Keratinocyte (primary cell): ENCODE measurements around the gene FFAR2. TPM values are rescaled to one million over a fixed set of nuclear protein-coding genes. Genes with fewer than 3 reads are reported as not detected.

Experiments
- DNase-seq: peaks from one replicate; pipeline ENCODE4 v3.0.0-alpha.2; 2011; ENCODE audit warnings: low read depth, missing footprints, low spot score
- FAIRE-seq: peaks from 2 replicates; lab custom pipeline; 2011; peaks lifted over from hg19 to GRCh38; lab: Jason Lieb, UNC
- H2AFZ ChIP-seq: 2 replicates; pipeline ENCODE4 v1.6.0; 2012; ENCODE audit warnings: low read length, control low read depth, inconsistent platforms; ENCODE audit not compliant: control insufficient read depth
- H3K27ac ChIP-seq: 2 replicates; pipeline ENCODE4 v1.5.1; 2011; ENCODE audit warnings: low read length; ENCODE audit not compliant: control insufficient read depth, insufficient read depth
- H3K27me3 ChIP-seq: 3 replicates; pipeline ENCODE4 v1.6.0; 2011; ENCODE audit warnings: low read length; ENCODE audit not compliant: control insufficient read depth, insufficient read depth; ENCODE audit errors: extremely low read depth
- H3K36me3 ChIP-seq, 2 experiments: 2 replicates in 1 of 2; 3 replicates in 1 of 2; pipeline ENCODE4 v1.5.1; 2011; ENCODE audit warnings: low read length in 2 of 2, mild to moderate bottlenecking in 1 of 2; ENCODE audit not compliant: control insufficient read depth in 2 of 2, insufficient read depth in 2 of 2; ENCODE audit errors: extremely low read depth in 1 of 2
- H3K4me1 ChIP-seq: 3 replicates; pipeline ENCODE4 v1.5.1; 2011; ENCODE audit warnings: low read length; ENCODE audit not compliant: control insufficient read depth, insufficient read depth; ENCODE audit errors: extremely low read depth
- H3K4me2 ChIP-seq: 3 replicates; pipeline ENCODE4 v1.6.0; 2011; ENCODE audit warnings: low read depth, low read length; ENCODE audit not compliant: control insufficient read depth, insufficient read depth; ENCODE audit errors: extremely low read depth
- H3K4me3 ChIP-seq, 3 experiments: fragments of 200-600 bp in 1 of 3; sonication (generic) in 1 of 3; 2 replicates in 2 of 3; 3 replicates in 1 of 3; pipeline ENCODE4 v1.5.1; 2011 to 2016; ENCODE audit warnings: low read length in 3 of 3, mild to moderate bottlenecking in 3 of 3, control low read depth in 2 of 3, inconsistent platforms in 1 of 3, low read depth in 1 of 3, mixed read lengths in 1 of 3, mixed run types in 1 of 3, moderate library complexity in 1 of 3; ENCODE audit not compliant: control insufficient read depth in 2 of 3, insufficient read depth in 2 of 3; ENCODE audit errors: extremely low read depth in 1 of 3
- H3K79me2 ChIP-seq: 2 replicates; pipeline ENCODE4 v1.6.0; 2012; ENCODE audit warnings: low read length; ENCODE audit not compliant: control insufficient read depth, insufficient read depth
- H3K9ac ChIP-seq: 3 replicates; pipeline ENCODE4 v1.6.0; 2011; ENCODE audit warnings: low read length; ENCODE audit not compliant: control insufficient read depth, insufficient read depth; ENCODE audit errors: extremely low read depth
- H3K9me1 ChIP-seq: 3 replicates; pipeline ENCODE4 v1.6.0; 2011; ENCODE audit warnings: low read length; ENCODE audit not compliant: control insufficient read depth, insufficient read depth; ENCODE audit errors: extremely low read depth
- H3K9me3 ChIP-seq: 2 replicates; pipeline ENCODE4 v1.5.1; 2012; ENCODE audit warnings: low read depth, low read length; ENCODE audit not compliant: control insufficient read depth
- H4K20me1 ChIP-seq: 3 replicates; pipeline ENCODE4 v1.6.0; 2011; ENCODE audit warnings: low read length; ENCODE audit not compliant: control insufficient read depth, insufficient read depth; ENCODE audit errors: extremely low read depth
- CTCF ChIP-seq, 3 experiments: IDR thresholded peaks in 1 of 3; conservative IDR thresholded peaks in 1 of 3; optimal IDR thresholded peaks in 1 of 3; 2 replicates in 2 of 3; 3 replicates in 1 of 3; pipeline versions ENCODE3 to v1.5.1; 2011; ENCODE audit warnings: low read length in 3 of 3, mild to moderate bottlenecking in 3 of 3, moderate library complexity in 2 of 3, control low read depth in 1 of 3, inconsistent platforms in 1 of 3; ENCODE audit not compliant: insufficient read depth in 2 of 3; ENCODE audit errors: extremely low read depth in 1 of 3
- EZH2 ChIP-seq: IDR thresholded peaks from one replicate; pipeline ENCODE4 v1.6.1; 2012; ENCODE audit warnings: inconsistent platforms, mild to moderate bottlenecking, low read length, moderate library complexity
- dilution Hi-C: fragments of 300-500 bp; cut with MboI; formaldehyde crosslinking; loops from one replicate; pipeline ENCODE4 v1.7.0; 2020; ENCODE audit warnings: low sequenced_read_pairs; ENCODE audit not compliant: extremely low pct_ligation_motif_present
- polyA plus RNA-seq, 5 experiments: library from polyadenylated mRNA; depleted of rRNA in 3 of 5; stranded (reverse) in 3 of 5; stranded (forward) in 1 of 5; unstranded in 1 of 5; fragments of >200 nt; gene quantifications; 1 replicate in 1 of 5; 2 replicates in 3 of 5; 3 replicates in 1 of 5; pipeline versions ENCODE4 v1.2.1 to v1.2.3, GENCODE V29; 2011 to 2012; ENCODE audit warnings: missing spikeins in 2 of 5, low read depth in 1 of 5, low replicate concordance in 1 of 5
- small RNA-seq, 3 experiments: library from RNA; depleted of rRNA; stranded (forward); fragments of <200 nt; gene quantifications; one replicate each; pipeline ENCODE3, GENCODE V24; 2012; ENCODE audit warnings: low read depth in 3 of 3, low replicate concordance in 1 of 3; ENCODE audit not compliant: insufficient read length in 3 of 3

The FFAR2 gene
- polyA plus RNA-seq, 1 donor (not counting 4 experiments of a cell fraction or from before 2014, with no cell fraction given), result not detected

- no peak overlapping the region for H3K4me3 ChIP-seq
- peaks cover 11% of the 10 kb centered on the region for H3K4me1 ChIP-seq
- H3K27me3 ChIP-seq, result no peaks in the 10 kb centered on the region
- H4K20me1 ChIP-seq, result peaks cover 4% of the 10 kb centered on the region
- no peaks in the 10 kb centered on the region for H3K9me1 ChIP-seq
- peaks cover 29 to 46% of the 10 kb centered on the region in 2 experiments for H3K36me3 ChIP-seq
- TF ChIP-seq EZH2, result no peak
- TF ChIP-seq CTCF (optimal IDR thresholded peaks at IDR 0.05 in 1 of 3, IDR thresholded peaks at IDR 0.05 in 1 of 3, conservative IDR thresholded peaks at IDR 0.05 in 1 of 3; ENCODE audit: extremely low read depth in 1 of 3, insufficient read depth in 2 of 3, low read length in 3 of 3), result no peak
- H3K4me2 ChIP-seq, result no peak overlapping the region
- H3K27ac ChIP-seq, result no peak overlapping the region
- DNase-seq (no peak), FAIRE-seq (no peak)
- H3K9me3 ChIP-seq, result no peaks in the 10 kb centered on the region
- H3K9ac ChIP-seq, result no peak overlapping the region
- H3K79me2 ChIP-seq, result no peaks in the 10 kb centered on the region
- dilution Hi-C loops, result no loop called here
- no peak overlapping the region for H2AFZ ChIP-seq
Measured at GRCh38 chr19:35500611-35501010, 52.6 kb downstream of the FFAR2 start.

Small RNAs within 50 kb of the gene (small RNA-seq; reads per million reads assigned to genes)
- 0 reads per million in 3 experiments for gene RN7SL491P

Other genes with a start within 250 kb of the FFAR2 start
- not detected in 3 replicates for gene FAM187B, start 219.5 kb upstream of the FFAR2 start, polyA plus RNA-seq
- gene LSR, start 199.3 kb upstream of the FFAR2 start, polyA plus RNA-seq, result 51.3 to 101 TPM (median 79.2 TPM) in 3 replicates
- 51.2 to 82.7 TPM (median 53.8 TPM) in 3 replicates for gene USF2, start 179.3 kb upstream of the FFAR2 start, polyA plus RNA-seq
- not detected in 3 replicates for gene HAMP, start 165.7 kb upstream of the FFAR2 start, polyA plus RNA-seq
- not detected in 3 replicates for gene MAG, start 156.1 kb upstream of the FFAR2 start, polyA plus RNA-seq
- gene CD22, start 119.1 kb upstream of the FFAR2 start, polyA plus RNA-seq, result 0.06 to 0.42 TPM (median 0.26 TPM) in 3 replicates
- gene FFAR1, start 100.4 kb upstream of the FFAR2 start, polyA plus RNA-seq, result not detected in 3 replicates
- not detected in 3 replicates for gene FFAR3, start 89.8 kb upstream of the FFAR2 start, polyA plus RNA-seq
- not detected in 3 replicates for gene GPR42, start 77.2 kb upstream of the FFAR2 start, polyA plus RNA-seq
- gene KRTDAP, start 42.2 kb downstream of the FFAR2 start, polyA plus RNA-seq, result 53.5 to 188 TPM (median 85.4 TPM) in 3 replicates
- gene DMKN, start 65.4 kb downstream of the FFAR2 start, polyA plus RNA-seq, result 235 to 251 TPM (median 238 TPM) in 3 replicates
- gene SBSN, start 80.1 kb downstream of the FFAR2 start, polyA plus RNA-seq, result 28.8 to 59.0 TPM (median 49.0 TPM) in 3 replicates
- 0.08 TPM in 1 of 3 replicates, not detected in the others for gene GAPDHS, start 85.2 kb downstream of the FFAR2 start, polyA plus RNA-seq
- 130 to 206 TPM (median 134 TPM) in 3 replicates for gene TMEM147, start 97.4 kb downstream of the FFAR2 start, polyA plus RNA-seq
- gene ATP4A, start 115.4 kb downstream of the FFAR2 start, polyA plus RNA-seq, result not detected in 3 replicates
- not detected in 3 replicates for gene PMIS2, start 137.9 kb downstream of the FFAR2 start, polyA plus RNA-seq
- 3.1 to 3.7 TPM (median 3.5 TPM) in 3 replicates for gene HAUS5, start 164.5 kb downstream of the FFAR2 start, polyA plus RNA-seq
- gene RBM42, start 180.8 kb downstream of the FFAR2 start, polyA plus RNA-seq, result 29.8 to 40.8 TPM (median 30.4 TPM) in 3 replicates
- gene ETV2, start 193.5 kb downstream of the FFAR2 start, polyA plus RNA-seq, result 0.14 to 0.99 TPM (median 0.43 TPM) in 3 replicates
- gene COX6B1, start 200.1 kb downstream of the FFAR2 start, polyA plus RNA-seq, result 509 to 705 TPM (median 560 TPM) in 3 replicates
- 0.05 to 0.15 TPM (median 0.09 TPM) in 3 replicates for gene UPK1A, start 218.3 kb downstream of the FFAR2 start, polyA plus RNA-seq